CD4-positive, alpha-beta T cell treated with Interleukin-6 for 4 hours (primary cell): Measurements from ENCODE around the gene ENSA.
"Not testable (repeated sequence)": the region's sequence is repeated elsewhere in the genome, so short reads cannot be mapped to it uniquely, and the experiment has no call there.

Experiments used
- DNase-seq: peaks from one replicate; pipeline ENCODE4 v3.0.0-alpha.2; 2020; ENCODE audit warnings: mixed read lengths

Gene ENSA

DNA sequence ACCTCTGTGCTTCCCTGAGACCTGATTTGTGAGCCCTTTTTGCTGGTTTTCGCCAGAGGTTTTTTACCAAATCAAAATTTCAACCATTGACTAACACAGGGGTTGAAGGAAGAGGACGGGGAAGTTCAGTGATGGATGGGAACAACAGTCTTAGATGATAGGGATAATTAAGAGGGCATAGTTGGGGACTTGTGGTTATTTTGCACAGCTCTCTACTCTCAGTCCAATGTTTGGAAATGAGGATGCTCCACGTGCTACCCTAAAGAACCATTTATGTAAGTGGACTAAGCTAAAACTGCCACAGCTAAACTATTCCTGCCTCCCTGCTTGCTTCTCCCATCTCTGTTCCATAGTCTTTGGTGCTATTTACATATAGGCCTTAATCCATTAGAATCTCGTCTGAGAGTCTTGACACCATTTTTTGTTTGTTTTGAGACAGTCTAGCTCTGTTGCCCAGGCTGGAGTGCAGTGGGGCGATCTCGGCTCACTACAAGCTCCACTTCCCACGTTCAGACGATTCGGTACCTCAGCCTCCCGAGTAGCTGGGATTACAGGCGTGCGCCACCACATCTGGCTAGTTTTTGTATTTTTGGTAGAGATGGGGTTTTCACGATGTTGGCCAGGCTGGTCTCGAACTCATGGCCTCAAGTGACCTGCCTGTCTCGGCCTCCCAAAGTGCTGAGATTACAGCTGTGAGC lies 49.3 kb downstream of the ENSA start:
- no peak for DNase-seq

DNA sequence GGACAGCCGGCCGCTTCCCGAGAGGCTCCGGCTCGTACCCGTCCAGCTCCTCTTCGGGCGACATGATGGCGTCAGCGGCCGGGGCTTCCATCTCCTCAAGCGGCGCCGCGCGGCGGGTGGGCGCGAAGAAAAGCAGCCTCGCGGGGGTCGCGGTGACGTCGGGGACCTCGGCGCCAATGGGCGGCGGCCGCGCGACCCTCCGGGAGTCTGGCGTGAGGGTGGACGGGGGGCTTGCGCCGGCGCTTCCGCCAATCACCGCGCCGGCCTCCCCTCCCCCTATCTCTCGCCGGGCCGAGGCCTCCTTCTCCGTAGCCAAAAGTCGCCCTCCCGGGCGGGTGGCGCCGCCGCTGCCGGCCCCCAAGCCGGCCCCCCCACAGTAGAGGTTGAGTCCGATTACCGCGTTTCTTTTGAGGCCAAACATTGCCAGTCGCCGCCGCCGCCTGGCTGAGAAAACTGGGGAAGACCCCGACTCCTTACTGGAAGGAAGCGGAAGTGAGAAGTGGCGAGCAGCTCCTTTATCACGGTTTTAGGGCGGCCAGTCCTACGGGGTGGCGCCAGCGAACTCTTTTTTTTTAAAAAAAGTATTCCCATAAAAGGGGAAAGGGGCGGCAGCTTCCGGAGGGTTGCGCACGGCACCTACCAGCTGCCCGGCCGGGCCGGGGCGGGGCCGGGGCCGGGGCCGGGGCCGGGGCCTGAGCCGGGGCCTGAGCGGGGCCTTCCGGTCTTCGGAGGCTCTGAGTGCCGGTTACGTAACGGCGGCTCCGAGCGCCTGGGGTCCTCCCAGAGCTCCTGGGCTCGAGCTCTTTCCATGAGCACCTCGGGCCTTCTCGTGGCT lies 50.1 kb downstream of the ENSA start, which contains the start of gene MCL1:
MCL1 (minus strand) TSS at position 501 of the 835 bp plus-strand sequence; CDS start at position 421, 80 bp downstream.
- DNase-seq, result peak; percentile 89

GRCh38 chr1:150578272-150579109 lies 50.9 kb downstream of the ENSA start:
- DNase-seq, result peak; percentile 47

DNA sequence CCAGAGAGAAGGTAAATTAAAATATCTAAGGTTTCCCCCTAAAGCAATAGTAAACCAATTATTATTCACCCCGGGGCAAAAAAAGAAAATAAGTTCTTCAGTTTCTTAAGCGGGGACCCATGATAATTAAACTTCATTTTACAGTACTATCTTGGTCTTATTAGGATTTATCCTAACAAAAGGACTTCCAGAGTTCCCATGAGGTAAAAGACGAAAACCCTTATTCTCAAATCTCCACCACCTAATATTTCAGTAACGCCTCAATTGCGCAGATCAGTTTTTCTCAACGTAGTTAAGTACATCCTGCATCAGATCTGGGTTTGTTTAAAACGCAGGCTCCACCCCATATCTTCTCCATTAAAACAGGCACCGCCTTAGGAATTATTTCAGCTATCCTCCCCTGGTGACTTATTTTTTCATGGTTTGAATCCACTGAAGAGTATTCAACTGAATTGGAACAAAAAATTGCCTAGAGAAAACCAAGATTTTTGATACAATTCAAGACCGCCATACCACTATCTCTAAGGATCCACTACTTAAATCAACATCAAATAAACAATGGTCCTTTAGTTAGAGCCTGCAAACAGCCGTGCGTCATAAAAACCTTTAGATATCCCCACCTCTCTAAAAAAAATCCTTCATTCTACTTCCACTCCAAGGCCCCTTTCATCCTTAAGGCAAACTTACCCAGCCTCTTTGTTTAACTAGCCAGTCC lies 51.7 kb downstream of the ENSA start:
- DNase-seq, result peak; percentile 35

DNA sequence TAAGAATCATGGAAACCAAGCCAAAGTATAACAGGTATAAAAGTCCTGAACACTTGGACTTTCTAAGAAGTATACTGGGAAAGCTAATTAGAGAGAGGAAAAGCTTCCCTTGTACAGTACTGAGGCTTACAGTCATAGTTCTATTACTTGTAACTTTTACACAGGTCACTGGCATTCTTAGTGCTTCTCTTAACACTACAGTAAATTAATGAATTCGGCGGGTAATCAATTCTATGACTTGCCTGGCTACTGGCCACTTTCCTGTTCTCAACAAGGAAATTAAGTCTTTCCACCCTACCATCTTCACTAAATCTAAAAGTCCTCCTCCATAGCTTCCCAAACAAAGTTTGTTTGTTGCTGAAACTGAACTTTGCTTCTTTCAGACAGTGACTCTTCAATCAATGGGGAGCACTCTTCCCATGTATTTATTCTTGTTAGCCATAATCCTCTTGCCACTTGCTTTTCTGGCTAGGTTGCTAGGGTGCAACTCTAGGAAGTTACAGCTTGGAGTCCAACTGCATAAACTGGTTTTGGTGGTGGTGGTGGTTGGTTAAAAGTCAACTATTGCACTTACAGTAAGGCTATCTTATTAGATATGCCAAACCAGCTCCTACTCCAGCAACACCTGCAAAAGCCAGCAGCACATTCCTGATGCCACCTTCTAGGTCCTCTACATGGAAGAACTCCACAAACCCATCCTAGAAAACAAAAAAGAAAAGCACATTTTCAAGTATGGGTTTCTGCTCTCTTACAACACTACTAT lies 52.4 kb downstream of the ENSA start:
- DNase-seq, result no peak

GRCh38 chr1:150576367-150576711 lies 53.1 kb downstream of the ENSA start:
- DNase-seq, result no peak

- DNase-seq, result no peak
Observed at GRCh38 chr1:150575518-150576366, 53.7 kb downstream of the ENSA start.

DNA sequence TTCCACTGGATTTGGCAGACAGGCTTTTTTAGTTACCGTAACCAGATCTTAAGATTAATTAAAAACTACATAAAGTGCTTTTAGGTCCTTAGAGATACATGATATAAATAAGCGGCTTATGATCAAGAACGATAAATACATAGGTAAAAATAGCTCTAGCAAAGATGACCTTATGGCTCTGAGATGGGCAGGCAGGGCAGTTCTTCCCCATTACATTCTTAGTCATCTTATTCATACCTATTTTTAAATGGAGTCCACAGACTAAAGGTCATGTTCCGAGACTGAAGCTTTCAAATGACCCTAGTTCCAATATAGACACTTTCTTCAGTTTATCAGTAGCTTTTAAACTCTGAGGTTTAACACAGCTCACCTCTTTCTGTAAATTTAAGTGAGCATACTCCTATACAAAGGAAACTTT lies 54.3 kb downstream of the ENSA start:
- no peak for DNase-seq

DNA sequence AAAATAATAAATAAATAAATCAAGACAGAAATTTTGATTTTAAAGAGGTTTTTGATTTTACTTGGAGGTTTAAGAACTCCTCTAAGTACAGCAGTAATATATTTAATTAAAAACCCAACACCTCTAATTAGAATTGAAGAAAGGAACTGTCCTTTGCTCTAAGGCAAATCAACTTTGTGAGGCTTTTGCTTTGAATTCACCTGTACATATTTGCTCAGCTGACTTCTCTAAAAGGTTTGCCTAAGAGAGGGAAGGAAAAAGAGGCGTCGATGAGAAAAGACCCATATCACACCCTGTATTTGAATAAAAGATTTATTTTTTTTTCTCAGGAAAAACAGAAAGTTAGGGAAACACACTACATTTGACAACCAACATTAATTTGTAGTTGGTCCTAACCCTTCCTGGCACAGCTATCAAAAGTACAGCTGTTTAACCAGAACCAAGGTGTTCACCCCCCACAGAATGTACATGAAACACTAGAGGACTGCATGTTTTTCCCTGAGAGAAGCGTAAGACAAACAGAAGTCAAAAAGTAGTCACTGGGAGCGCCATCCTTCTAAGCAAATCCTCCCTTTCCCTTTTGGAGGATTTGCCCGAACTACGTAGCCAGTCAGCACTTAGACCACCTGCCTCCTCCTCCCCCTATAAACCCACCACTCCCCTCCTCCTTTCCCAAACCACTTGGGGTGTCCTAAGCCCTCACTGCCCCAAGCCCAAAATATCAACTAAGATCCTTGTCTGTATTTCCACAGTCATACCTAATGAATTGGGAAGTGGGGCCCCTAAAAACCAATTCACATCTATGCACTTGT lies 54.9 kb downstream of the ENSA start:
- no peak for DNase-seq

GRCh38 chr1:150573648-150574071 lies 55.8 kb downstream of the ENSA start:
- not testable (repeated sequence) for DNase-seq

DNA sequence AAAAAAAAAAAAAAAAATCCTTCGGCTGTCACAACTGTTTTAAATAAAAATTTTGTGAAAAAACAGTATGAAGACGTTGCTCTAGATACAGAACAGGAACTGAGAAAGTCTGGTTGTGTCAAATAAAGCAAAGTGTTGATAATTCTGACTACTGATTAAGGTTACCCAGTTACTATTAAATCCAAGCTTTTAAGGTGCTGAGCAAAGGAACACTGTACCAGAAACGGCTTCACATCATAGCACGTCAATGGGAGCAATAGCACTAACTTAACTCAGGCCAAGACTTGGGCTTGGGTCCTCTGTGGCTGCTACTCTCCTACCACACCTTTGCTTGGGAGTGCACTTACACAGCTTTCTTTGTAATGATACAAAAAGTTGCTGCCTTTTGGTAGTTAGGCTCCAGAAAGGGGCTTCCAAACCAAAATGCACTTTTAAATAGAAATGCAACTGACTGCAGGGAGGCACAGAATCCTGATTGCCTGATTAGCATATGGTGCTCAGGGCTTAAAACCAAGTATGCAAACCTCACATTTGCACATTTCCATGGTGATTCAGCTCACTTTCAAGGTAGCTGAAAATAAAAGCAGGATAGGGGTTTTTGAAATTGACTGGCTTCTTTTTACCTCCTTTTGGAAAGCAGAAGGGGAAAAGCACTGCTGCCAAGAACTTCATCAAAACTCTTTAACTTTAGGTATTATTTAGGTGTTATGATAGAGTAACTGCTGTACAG lies 56.3 kb downstream of the ENSA start:
- no peak for DNase-seq
